Measurements from ENCODE around the gene DNAJB13.

DNA sequence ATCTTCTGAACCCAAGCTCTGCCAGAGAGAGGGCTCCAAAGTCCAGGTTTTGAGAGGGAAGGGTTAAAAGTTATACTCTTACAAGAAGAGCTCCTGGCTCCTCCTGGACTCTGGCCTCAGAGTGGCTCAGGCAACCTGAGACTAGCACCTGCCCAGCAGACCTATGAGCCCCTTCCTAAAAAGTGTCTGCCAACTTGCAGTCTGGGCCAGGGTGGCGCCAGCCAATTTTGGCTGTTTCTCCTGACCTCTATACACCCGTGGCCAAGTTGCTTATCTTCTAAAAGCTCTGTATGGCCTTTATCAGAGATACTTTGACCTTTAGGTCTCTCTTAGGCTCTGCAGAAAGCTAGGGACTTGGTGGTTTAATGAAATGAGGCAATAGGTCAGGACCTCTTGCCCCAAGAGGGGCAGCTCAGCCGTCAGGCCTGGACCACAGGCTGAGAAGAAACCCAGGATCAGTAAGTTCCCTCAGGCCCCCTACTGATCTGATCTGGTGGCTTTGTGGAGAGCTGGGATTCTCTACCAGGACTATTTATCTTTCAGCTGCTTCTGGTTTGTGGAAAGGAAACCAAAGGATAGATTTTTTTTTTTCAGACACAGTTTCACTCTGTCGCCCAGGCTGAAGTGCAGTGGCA, 68.4 kb downstream of the DNAJB13 start:
- TF ChIP-seq CTCF (IDR thresholded peaks at IDR 0.05) (no peak), POLR2A (IDR thresholded peaks at IDR 0.05) (no peak)
